ENCODE data around the gene NRSN1. TPM values are rescaled to one million over a fixed set of nuclear protein-coding genes. Genes with fewer than 3 reads are reported as not detected.

Gene NRSN1
- total and polyA plus RNA-seq, 4 donors = not detected

DNA sequence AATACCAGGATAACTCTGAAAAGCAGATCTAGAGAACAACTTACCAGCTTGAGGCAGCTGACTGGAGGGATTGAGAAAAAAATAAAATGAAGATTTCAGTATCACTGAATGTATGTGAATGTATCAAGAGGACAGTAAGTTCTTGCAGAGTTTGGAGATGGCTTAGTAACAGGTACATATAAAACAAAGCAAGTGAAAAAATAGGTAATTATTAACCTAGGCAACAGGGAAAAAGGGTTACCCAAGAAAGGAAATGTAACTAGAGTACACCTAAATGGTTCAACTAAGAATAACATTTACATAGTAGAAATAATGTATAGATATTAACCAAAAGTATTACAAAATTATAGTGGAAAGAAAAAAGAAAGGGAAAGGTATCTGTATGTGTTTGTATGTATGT, 67.3 kb downstream of the NRSN1 start:
- Histone ChIP-seq H3K27me3 (ENCODE audit: control insufficient read depth in 4 of 4, insufficient read depth in 4 of 4, low read length in 3 of 4) (no peaks in the 10 kb centered on the region), H3K27ac (ENCODE audit: low read depth in 1 of 2, low read length in 2 of 2) (no peak overlapping the region), H3K9me3 (ENCODE audit: control insufficient read depth in 4 of 4, low read length in 3 of 4) (no peaks in the 10 kb centered on the region), H3K9ac (ENCODE audit: low read depth in 1 of 2, low read length in 2 of 2) (no peak overlapping the region), H3K4me3 (ENCODE audit: low read depth in 1 of 3, low read length in 3 of 3) (no peak overlapping the region), H3K36me3 (ENCODE audit: control insufficient read depth in 4 of 4, insufficient read depth in 3 of 4, low read depth in 1 of 4, low read length in 3 of 4) (no peaks in the 10 kb centered on the region), H3K4me1 (ENCODE audit: control insufficient read depth in 4 of 4, insufficient read depth in 4 of 4, low read length in 3 of 4) (no peaks in the 10 kb centered on the region)
- DNase-seq (ENCODE audit: low spot score) = no peak
- TF ChIP-seq, protein P1, sequence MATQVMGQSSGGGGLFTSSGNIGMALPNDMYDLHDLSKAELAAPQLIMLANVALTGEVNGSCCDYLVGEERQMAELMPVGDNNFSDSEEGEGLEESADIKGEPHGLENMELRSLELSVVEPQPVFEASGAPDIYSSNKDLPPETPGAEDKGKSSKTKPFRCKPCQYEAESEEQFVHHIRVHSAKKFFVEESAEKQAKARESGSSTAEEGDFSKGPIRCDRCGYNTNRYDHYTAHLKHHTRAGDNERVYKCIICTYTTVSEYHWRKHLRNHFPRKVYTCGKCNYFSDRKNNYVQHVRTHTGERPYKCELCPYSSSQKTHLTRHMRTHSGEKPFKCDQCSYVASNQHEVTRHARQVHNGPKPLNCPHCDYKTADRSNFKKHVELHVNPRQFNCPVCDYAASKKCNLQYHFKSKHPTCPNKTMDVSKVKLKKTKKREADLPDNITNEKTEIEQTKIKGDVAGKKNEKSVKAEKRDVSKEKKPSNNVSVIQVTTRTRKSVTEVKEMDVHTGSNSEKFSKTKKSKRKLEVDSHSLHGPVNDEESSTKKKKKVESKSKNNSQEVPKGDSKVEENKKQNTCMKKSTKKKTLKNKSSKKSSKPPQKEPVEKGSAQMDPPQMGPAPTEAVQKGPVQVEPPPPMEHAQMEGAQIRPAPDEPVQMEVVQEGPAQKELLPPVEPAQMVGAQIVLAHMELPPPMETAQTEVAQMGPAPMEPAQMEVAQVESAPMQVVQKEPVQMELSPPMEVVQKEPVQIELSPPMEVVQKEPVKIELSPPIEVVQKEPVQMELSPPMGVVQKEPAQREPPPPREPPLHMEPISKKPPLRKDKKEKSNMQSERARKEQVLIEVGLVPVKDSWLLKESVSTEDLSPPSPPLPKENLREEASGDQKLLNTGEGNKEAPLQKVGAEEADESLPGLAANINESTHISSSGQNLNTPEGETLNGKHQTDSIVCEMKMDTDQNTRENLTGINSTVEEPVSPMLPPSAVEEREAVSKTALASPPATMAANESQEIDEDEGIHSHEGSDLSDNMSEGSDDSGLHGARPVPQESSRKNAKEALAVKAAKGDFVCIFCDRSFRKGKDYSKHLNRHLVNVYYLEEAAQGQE (IDR thresholded peaks at IDR 0.05) = no peak
- no peak for TF ChIP-seq HNF4A (conservative IDR thresholded peaks at IDR 0.05)
- TF ChIP-seq, protein P2, sequence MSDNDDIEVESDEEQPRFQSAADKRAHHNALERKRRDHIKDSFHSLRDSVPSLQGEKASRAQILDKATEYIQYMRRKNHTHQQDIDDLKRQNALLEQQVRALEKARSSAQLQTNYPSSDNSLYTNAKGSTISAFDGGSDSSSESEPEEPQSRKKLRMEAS (IDR thresholded peaks at IDR 0.05) = no peak

DNA sequence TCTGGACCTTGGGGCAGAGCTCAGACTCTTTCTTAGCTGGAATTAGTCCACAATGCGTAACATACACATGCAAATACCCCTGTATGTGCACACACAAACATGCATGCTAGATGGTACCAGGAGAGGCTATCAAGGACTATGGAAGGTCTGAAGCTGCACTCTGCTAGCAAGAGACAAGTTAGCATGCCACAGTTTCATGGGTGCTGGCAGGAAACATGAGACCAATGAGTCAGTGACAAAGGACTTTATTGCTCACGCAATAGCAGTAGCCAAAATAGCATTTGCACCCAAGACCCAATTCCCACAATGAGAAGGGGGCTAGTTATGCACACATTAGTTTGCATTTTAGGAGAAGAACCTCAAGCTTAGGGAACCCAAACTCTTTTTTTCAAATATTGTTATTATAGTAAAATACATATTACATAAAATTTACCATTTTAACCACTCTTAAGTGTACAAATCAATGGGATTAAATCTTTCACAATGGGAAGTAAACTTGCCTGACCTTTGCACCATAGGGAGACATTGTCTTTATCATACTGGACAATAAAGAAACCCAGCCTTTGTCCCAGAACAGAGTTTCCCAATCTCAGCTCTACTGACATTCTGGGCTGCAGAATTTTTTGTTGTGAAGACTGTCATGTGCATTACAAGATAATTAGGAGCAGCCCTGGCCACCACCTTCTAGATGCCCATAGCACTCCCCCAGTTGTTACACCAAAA, 69.1 kb downstream of the NRSN1 start:
- H3K27me3 ChIP-seq (ENCODE audit: control insufficient read depth in 4 of 4, insufficient read depth in 4 of 4, low read length in 3 of 4) = no peaks in the 10 kb centered on the region
- no peak overlapping the region for H3K9ac ChIP-seq (ENCODE audit: low read depth in 1 of 2, low read length in 2 of 2)
- DNase-seq (ENCODE audit: low spot score) = no peak
- no peaks in the 10 kb centered on the region for H3K9me3 ChIP-seq (ENCODE audit: control insufficient read depth in 4 of 4, low read length in 3 of 4)
- H3K4me3 ChIP-seq (ENCODE audit: low read depth in 1 of 3, low read length in 3 of 3) = no peak overlapping the region
- TF ChIP-seq GABPA (IDR thresholded peaks at IDR 0.05 in 1 of 2, conservative IDR thresholded peaks at IDR 0.05 in 1 of 2) (no peak), RXRA (IDR thresholded peaks at IDR 0.05) (no peak), JUND (IDR thresholded peaks at IDR 0.05) (no peak), SP1 (IDR thresholded peaks at IDR 0.05) (no peak), EGR1 (IDR thresholded peaks at IDR 0.05; ENCODE audit: low read depth in 2 of 2) (no peak), YY1 (IDR thresholded peaks at IDR 0.05) (no peak)
- TF ChIP-seq, protein P2 (IDR thresholded peaks at IDR 0.05) = no peak
- TF ChIP-seq, protein P3, sequence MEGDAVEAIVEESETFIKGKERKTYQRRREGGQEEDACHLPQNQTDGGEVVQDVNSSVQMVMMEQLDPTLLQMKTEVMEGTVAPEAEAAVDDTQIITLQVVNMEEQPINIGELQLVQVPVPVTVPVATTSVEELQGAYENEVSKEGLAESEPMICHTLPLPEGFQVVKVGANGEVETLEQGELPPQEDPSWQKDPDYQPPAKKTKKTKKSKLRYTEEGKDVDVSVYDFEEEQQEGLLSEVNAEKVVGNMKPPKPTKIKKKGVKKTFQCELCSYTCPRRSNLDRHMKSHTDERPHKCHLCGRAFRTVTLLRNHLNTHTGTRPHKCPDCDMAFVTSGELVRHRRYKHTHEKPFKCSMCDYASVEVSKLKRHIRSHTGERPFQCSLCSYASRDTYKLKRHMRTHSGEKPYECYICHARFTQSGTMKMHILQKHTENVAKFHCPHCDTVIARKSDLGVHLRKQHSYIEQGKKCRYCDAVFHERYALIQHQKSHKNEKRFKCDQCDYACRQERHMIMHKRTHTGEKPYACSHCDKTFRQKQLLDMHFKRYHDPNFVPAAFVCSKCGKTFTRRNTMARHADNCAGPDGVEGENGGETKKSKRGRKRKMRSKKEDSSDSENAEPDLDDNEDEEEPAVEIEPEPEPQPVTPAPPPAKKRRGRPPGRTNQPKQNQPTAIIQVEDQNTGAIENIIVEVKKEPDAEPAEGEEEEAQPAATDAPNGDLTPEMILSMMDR (IDR thresholded peaks at IDR 0.05; ENCODE audit: low read depth, low read length, missing input control) = no peak
- TF ChIP-seq, protein P4, sequence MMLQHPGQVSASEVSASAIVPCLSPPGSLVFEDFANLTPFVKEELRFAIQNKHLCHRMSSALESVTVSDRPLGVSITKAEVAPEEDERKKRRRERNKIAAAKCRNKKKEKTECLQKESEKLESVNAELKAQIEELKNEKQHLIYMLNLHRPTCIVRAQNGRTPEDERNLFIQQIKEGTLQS (IDR thresholded peaks at IDR 0.05) = no peak
- TF ChIP-seq, protein P1 (IDR thresholded peaks at IDR 0.05) = no peak
- TF ChIP-seq, protein P5, sequence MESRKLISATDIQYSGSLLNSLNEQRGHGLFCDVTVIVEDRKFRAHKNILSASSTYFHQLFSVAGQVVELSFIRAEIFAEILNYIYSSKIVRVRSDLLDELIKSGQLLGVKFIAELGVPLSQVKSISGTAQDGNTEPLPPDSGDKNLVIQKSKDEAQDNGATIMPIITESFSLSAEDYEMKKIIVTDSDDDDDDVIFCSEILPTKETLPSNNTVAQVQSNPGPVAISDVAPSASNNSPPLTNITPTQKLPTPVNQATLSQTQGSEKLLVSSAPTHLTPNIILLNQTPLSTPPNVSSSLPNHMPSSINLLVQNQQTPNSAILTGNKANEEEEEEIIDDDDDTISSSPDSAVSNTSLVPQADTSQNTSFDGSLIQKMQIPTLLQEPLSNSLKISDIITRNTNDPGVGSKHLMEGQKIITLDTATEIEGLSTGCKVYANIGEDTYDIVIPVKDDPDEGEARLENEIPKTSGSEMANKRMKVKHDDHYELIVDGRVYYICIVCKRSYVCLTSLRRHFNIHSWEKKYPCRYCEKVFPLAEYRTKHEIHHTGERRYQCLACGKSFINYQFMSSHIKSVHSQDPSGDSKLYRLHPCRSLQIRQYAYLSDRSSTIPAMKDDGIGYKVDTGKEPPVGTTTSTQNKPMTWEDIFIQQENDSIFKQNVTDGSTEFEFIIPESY (IDR thresholded peaks at IDR 0.05) = no peak
- H3K27ac ChIP-seq (ENCODE audit: low read depth in 1 of 2, low read length in 2 of 2) = no peak overlapping the region
- WGBS = 92% methylated on average over 2 of the region's 2 CpGs
- H3K36me3 ChIP-seq (ENCODE audit: control insufficient read depth in 4 of 4, insufficient read depth in 3 of 4, low read depth in 1 of 4, low read length in 3 of 4) = no peaks in the 10 kb centered on the region
- no peaks in the 10 kb centered on the region for H3K4me1 ChIP-seq (ENCODE audit: control insufficient read depth in 4 of 4, insufficient read depth in 4 of 4, low read length in 3 of 4)

Data from liver (tissue), 9 donors.